Adipocyte (in vitro differentiated cells): ENCODE data around the gene CDK9.
A peak's percentile ranks its signal among the peaks of the same experiment; 100 is the strongest.

ENCODE experiments used
- DNase-seq: peaks from one replicate; pipeline ENCODE4 v3.0.0-alpha.2; 2015; ENCODE audit warnings: low read depth
- H3K27me3 ChIP-seq: replicated peaks from 2 replicates; pipeline ENCODE4 v1.7.0; 2013; ENCODE audit warnings: mild to moderate bottlenecking, low read length, moderate library complexity; ENCODE audit not compliant: control insufficient read depth, insufficient read depth
- H3K36me3 ChIP-seq: 2 replicates; pipeline ENCODE4 v1.7.0; 2013; ENCODE audit warnings: low read length, mild to moderate bottlenecking, moderate library complexity; ENCODE audit not compliant: control insufficient read depth, insufficient read depth, severe bottlenecking
- H3K4me1 ChIP-seq: 2 replicates; pipeline ENCODE4 v1.7.0; 2013; ENCODE audit warnings: mild to moderate bottlenecking, low read length, moderate library complexity; ENCODE audit not compliant: control insufficient read depth, insufficient read depth
- H3K4me3 ChIP-seq: 2 replicates; pipeline ENCODE4 v1.7.0; 2013; ENCODE audit warnings: mild to moderate bottlenecking, low read length, moderate library complexity
- H3K9ac ChIP-seq: 2 replicates; pipeline ENCODE4 v1.7.0; 2013; ENCODE audit warnings: mild to moderate bottlenecking, low read length, moderate library complexity
- H3K9me3 ChIP-seq: 2 replicates; pipeline ENCODE4 v1.7.0; 2013; ENCODE audit warnings: mild to moderate bottlenecking, low read length, moderate library complexity; ENCODE audit not compliant: control insufficient read depth

Gene CDK9

DNA sequence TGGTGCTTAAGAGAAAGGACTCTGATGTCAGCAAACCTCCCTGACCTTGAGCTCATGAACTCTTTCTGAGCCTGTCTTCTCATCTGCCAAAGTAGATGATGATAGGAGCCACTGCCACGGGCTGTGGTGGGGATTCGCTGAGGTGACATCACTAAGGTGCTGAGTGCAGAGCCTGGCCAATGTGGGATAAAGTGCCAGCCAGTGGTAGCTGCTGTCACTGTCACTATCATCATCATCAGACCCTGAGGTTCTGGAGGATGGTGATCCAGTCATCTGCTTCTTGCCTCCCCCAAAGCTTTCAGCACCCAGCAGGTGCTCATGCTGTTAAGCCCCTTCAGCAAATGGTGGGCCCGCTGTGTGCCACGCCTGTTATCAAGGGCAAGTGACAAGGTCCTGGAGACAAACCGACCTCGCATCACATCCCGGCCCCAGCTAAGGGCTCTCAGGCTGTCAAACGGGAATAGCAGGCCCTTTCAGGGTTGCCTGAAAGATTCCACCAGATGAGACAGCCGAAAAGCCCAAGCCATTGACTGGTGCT, 23.2 kb downstream of the CDK9 start:
- H3K4me1 ChIP-seq = peaks cover 22% of the 10 kb centered on the region
- no peak overlapping the region for H3K4me3 ChIP-seq
- no peaks in the 10 kb centered on the region for H3K27me3 ChIP-seq
- peak overlapping the region; percentile 49 for H3K9ac ChIP-seq
- H3K36me3 ChIP-seq = peaks cover 86% of the 10 kb centered on the region
- no peaks in the 10 kb centered on the region for H3K9me3 ChIP-seq
- no peak for DNase-seq

DNA sequence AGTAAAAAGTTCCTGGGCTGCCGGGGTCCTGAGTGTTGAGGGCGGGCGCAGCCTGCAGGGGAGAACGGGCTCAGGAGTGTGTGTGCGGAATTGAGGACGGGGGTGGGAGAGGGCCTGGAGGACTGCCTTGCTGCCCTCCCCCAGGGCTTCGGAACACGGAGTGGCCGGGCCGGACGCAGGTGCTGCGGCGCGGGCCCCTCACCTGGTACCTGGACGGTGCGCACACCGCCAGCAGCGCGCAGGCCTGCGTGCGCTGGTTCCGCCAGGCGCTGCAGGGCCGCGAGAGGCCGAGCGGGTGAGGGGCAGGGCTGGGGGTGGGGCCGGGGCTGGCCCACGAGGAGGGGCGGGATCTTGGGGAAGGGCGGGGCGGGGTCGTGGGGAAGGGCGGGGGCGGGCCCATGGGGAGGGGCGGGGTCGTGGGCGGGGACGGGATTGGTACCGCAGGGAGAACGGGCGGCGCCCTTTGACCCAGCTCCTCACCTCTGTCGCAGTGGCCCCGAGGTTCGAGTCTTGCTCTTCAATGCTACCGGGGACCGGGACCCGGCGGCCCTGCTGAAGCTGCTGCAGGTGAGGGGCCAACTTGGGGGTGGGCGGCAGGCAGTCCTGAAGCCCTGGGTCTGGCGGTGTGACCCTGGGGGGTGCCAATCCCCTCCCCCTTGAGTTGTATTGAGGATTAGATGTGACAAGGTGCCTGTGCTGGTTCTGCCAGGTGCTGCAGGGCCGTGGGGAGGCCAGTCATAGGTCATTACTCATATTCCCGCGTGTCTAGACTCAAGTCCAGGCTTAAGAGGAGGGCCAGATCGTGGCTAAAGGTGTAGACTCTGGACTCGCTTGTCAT, 23.9 kb downstream of the CDK9 start:
- H3K4me3 ChIP-seq = peak overlapping the region; percentile 13
- DNase-seq = no peak

DNA sequence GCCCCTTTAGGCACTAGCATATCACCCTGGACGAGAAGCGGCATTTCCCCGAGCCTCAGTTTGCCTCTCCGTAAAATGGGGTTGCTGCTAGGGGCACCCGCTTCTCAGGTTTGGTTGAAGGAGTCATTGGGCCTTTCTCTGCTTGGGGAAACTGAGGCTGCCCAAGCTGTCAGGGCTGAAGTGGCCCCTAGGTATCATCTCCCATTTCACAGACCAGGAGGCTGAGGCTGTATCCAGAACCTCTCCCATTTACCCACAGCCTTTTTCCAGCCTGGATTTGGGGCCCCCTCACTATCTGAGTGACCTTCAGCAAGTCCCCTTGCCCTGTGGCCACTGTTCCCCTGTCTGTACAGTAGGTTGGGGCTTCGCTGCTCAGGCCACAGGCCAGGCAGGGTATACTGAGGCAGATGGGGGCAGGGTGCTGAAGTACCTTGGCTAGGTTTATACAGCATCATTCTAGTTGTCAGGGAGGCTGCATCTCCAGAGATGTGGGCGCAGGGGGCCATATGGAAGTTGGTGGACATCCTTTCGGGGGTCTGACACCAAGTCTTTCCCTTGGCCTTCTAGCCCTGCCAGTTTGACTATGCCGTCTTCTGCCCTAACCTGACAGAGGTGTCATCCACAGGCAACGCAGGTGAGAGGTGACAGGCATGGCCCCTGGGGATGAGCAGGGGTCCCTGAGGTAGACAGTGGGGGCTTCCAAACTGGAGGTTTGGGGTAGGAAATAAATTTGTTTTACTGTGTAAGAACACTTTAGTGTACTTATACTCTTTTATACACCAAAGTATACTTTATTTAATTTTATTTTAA, 24.7 kb downstream of the CDK9 start:
- DNase-seq = no peak
- Histone ChIP-seq H3K4me1 (peaks cover 13% of the 10 kb centered on the region), H3K9ac (peak overlapping the region; percentile 17), H3K4me3 (no peak overlapping the region), H3K36me3 (peaks cover 91% of the 10 kb centered on the region), H3K9me3 (no peaks in the 10 kb centered on the region), H3K27me3 (no peaks in the 10 kb centered on the region)

More for the DNA sequence above, 23.9 kb downstream of the CDK9 start:
- peaks cover 88% of the 10 kb centered on the region for H3K36me3 ChIP-seq
- peaks cover 15% of the 10 kb centered on the region for H3K4me1 ChIP-seq
- H3K9me3 ChIP-seq = no peaks in the 10 kb centered on the region
- peak overlapping the region; percentile 49 for H3K9ac ChIP-seq
- no peaks in the 10 kb centered on the region for H3K27me3 ChIP-seq

DNA sequence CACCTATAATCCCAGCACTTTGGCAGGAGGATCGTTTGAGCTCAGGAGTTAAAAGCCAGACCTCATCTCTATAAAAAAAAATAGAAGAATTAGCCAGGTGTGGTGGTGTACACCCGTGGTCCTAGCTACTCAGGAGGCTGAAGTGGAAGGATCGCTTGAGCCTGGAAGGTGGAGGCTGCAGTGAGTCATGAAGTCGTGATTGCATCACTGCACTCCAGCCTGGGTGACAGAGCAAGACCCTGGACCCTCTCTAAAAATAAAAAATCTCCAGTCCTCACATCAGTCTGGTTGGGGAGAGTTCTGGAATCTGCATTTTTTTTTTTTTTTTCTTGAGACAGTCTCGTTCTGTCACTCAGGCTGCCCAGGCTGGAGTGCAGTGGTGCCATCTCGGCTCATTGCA, 26.2 kb downstream of the CDK9 start:
- no peaks in the 10 kb centered on the region for H3K9me3 ChIP-seq
- H3K27me3 ChIP-seq = no peaks in the 10 kb centered on the region
- H3K4me3 ChIP-seq = no peak overlapping the region
- no peak overlapping the region for H3K9ac ChIP-seq
- no peak for DNase-seq
- peaks cover 12% of the 10 kb centered on the region for H3K4me1 ChIP-seq
- peaks cover 93% of the 10 kb centered on the region for H3K36me3 ChIP-seq

DNA sequence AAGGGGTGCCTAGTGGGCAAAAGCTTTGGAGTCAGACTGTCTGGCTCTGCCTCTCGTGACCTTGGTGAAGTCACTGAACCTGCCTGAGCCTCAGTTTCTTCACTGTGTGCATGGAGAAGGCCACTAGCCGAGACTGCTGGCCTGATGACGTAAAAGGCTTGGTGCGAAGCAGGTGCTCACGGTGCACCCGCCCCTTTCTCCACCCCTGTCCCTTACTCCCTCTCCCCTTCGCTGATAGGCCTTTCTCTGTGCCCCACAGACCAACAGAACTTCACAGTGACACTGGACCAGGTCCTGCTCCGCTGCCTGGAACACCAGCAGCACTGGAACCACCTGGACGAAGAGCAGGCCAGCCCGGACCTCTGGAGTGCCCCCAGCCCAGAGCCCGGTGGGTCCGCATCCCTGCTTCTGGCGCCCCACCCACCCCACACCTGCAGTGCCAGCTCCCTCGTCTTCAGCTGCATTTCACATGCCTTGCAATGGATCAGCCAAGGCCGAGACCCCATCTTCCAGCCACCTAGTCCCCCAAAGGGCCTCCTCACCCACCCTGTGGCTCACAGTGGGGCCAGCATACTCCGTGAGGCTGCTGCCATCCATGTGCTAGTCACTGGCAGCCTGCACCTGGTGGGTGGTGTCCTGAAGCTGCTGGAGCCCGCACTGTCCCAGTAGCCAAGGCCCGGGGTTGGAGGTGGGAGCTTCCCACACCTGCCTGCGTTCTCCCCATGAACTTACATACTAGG, 27.3 kb downstream of the CDK9 start:
- peaks cover 20% of the 10 kb centered on the region for H3K4me1 ChIP-seq
- peak overlapping the region; percentile 1 for H3K9ac ChIP-seq
- no peaks in the 10 kb centered on the region for H3K27me3 ChIP-seq
- peaks cover 93% of the 10 kb centered on the region for H3K36me3 ChIP-seq
- H3K4me3 ChIP-seq = no peak overlapping the region
- DNase-seq = no peak
- H3K9me3 ChIP-seq = no peaks in the 10 kb centered on the region

DNA sequence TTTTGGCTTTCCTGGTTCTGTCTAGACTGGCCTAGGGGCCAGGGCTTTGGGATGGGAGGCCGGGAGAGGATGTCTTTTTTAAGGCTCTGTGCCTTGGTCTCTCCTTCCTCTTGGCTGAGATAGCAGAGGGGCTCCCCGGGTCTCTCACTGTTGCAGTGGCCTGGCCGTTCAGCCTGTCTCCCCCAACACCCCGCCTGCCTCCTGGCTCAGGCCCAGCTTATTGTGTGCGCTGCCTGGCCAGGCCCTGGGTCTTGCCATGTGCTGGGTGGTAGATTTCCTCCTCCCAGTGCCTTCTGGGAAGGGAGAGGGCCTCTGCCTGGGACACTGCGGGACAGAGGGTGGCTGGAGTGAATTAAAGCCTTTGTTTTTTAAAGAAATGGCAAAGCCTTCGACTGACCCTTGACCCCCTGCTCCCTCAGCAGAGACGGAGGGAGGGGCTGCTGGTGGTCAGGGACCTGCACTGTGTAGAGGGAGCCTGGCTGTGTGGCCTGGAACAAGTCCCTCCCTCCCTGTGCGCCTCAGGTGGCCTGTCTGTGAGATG, 27.9 kb downstream of the CDK9 start:
- H3K27me3 ChIP-seq = no peaks in the 10 kb centered on the region
- peaks cover 93% of the 10 kb centered on the region for H3K36me3 ChIP-seq
- peaks cover 20% of the 10 kb centered on the region for H3K4me1 ChIP-seq
- H3K4me3 ChIP-seq = no peak overlapping the region
- H3K9ac ChIP-seq = peak overlapping the region; percentile 1
- DNase-seq = no peak
- no peaks in the 10 kb centered on the region for H3K9me3 ChIP-seq

DNA sequence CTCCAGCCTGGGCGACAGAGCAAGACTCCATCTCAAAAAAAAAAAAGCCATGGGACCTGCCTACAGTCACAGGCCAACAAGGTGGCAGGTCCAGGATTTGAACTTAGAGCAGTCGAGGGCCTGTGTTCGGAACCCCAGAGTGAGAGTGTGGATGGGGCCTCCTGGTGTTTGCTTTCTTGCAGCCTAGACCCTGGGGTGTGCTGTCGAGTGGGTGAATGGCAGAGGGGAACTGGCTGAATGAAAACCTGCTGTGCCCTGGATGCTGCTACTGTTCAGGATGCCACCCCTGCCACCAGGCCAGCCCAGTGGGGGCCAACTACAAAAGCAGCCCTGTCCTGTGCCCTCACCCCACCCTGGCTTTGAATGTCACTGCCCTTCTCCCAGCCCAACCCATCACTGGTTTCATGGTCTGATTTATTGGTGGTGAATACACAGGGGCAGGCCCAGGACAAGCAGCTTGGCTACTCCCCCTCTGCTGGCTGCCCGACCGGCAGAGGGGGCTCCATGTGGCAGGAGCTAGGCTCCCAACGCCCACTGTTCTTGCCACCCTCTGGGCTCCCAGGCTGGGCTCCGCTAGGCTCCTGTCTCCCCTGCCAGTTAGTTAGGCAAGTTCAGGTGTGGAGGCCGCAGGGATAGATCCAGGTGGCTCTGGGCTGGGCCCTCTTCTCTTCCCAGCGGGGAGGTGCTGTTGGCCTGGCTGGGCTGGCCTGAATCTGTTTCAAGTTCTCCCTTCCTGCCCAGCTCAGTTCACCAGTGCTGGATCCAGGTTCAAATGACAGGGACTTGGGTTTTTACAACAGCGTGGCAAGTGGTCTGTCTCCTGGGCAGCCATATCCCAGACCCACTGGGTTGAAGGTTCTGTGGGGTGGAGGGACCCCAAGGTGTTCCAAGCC, 29.0 kb downstream of the CDK9 start:
- H3K36me3 ChIP-seq = peaks cover 93% of the 10 kb centered on the region
- no peak overlapping the region for H3K4me3 ChIP-seq
- no peak overlapping the region for H3K9ac ChIP-seq
- H3K27me3 ChIP-seq = no peaks in the 10 kb centered on the region
- DNase-seq = no peak
- H3K9me3 ChIP-seq = no peaks in the 10 kb centered on the region
- peaks cover 17% of the 10 kb centered on the region for H3K4me1 ChIP-seq

DNA sequence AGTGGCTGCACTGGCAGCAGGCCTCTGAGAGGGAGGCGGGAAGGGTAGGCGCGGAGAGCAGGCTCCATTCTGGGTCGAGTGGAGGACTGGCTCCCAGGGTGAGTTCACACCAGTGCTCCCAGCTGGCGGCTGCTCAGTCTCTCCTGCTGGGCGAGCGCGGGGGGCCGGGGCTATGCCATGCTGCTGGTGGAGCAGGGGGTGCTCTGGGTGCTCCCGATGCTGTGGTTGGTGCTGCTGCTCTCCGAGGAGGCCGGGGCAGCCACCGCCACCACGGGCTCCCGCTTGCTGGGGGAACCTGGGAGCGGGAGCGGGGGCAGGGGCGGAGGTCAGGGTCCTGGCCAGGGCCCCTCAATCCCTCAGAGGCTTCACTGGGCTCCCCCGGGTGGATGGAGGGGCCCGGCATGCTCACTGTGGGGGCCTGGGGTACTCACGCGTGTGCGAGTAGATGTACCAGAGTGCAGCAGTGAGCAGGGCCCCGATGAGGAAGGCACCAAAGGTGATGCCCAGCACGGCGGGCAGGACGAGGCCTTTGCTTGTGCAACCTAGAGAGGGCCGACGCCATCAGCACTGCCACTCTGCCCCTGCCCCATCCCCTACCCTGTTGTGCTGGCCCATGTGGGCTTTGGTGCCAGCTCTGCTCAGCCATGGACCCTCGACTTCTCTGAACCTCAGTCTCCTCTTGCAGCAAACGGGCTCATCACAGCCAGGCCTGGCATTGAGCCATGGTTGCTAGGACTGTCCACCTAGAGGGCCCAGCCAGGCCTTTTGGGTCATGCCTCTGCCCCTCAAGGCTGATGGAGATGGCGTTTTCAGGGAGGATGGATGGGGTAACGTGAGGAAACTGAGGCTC, 29.9 kb downstream of the CDK9 start:
- H3K36me3 ChIP-seq = peaks cover 87% of the 10 kb centered on the region
- DNase-seq = no peak
- H3K4me1 ChIP-seq = peaks cover 10% of the 10 kb centered on the region
- no peak overlapping the region for H3K9ac ChIP-seq
- H3K27me3 ChIP-seq = no peaks in the 10 kb centered on the region
- H3K9me3 ChIP-seq = no peaks in the 10 kb centered on the region
- no peak overlapping the region for H3K4me3 ChIP-seq

DNA sequence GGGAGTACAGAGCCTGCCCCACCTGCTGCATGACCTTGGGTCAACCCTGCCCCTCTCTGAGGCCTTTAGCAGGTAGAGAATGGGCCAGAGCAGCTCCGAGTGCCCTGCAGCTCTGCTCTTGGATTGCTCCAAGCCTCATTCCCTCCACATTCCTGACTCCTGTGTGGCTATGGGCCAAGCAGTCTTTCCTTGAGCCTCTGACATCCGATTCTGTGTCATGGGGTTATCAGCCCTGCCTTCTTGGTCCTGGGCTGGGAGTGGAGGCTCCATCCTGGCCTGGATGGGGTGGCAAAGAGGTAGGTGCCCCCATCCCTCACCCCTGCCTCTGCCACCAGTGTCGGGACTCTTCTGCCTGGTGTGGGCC, 30.5 kb downstream of the CDK9 start:
- Histone ChIP-seq H3K9ac (peak overlapping the region; percentile 65), H3K9me3 (no peaks in the 10 kb centered on the region), H3K4me1 (peaks cover 10% of the 10 kb centered on the region), H3K4me3 (no peak overlapping the region), H3K36me3 (peaks cover 90% of the 10 kb centered on the region), H3K27me3 (no peaks in the 10 kb centered on the region)
- DNase-seq = no peak
